Effector CD8-positive, alpha-beta T cell (primary cell): ENCODE data around the gene LRP1B.

Experiments used
- DNase-seq: peaks from one replicate; lab custom pipeline; 2025; lab: John Stamatoyannopoulos, UW

The LRP1B gene

DNA sequence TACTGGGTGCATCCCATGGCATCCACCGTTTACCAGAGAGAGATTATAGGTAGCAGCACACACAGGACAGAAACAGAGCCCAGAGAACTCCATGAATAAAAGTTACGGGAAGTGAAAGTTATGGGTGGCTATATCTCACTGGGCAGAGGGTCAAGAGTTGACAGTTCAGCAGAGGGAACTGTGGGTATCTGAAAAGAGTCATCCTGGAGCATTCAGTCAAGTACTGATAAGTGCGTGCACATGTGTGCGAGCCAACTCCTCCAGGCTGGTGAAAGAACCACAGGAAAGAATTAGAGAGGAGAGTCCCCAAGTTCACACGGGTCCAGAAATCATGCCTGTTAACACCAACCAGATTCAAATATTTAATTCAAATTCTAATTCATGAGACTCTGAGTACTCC, 1588.2 kb downstream of the LRP1B start:
- no peak for DNase-seq

DNA sequence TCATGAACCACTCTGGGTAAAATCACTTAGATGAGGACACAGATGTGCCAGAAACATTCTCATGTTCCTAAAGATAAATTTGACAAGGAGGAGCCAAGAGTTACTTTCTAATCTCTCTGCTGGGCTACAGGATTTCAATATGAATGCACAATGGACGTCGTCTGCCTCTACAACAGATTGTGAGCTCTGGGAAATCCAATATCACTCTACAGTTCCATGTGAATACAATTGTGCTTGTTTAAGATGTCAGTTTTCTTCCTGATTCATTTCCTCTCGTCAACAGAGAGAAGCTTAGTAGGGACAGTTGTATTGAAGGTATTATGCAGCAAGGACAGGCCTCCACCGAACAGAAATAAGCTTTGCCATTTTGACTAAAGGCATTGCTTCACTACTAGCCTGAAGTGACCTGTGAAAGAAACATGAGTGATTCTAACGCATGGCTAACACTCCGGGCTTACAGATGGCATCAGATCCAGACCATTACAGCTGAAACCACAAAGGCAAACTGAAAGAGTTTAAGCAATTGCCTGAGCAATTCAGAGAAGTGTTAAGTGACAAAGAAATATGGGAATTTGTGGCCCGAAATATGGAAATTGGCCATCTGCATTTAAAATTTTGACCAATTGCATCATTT, 1591.5 kb downstream of the LRP1B start:
- no peak for DNase-seq

DNA sequence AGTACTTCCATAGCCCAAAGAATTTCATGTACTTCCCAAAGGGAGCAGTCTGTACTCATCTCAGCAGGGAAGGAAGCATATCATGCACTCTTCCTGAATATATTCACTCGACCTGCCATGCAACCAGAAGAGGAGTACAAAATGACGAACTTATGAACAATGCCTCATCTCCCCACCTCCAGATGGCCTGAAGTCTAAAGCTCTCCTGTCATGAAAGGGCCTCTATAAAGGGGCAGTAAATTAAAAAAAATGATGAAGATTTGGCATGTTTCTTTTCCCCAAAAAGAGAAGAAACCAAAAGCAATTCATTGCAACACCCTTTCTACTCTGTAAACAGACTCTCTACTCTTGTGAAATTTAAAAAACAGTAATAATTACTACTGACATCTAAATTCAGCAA, 1601.1 kb downstream of the LRP1B start:
- no peak for DNase-seq

DNA sequence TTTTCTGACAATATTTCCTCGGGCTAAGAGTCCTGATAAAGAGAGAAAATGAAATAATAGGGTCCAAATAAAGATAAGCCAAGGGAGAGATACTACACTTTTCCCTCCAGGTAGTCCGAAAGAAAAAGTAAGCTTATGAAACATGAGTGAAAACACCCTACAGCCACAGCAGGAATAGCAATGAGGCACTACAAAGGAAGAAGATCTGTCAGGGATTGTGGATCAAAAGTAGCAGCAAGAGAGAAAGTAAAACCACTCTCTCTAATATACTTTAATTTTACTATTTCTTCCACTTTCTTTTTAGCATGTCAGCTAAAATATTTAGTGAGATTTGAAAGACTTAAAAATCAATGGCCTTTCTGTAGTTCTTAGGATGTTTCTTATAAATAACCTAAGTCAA, 1601.8 kb downstream of the LRP1B start:
- no peak for DNase-seq

DNA sequence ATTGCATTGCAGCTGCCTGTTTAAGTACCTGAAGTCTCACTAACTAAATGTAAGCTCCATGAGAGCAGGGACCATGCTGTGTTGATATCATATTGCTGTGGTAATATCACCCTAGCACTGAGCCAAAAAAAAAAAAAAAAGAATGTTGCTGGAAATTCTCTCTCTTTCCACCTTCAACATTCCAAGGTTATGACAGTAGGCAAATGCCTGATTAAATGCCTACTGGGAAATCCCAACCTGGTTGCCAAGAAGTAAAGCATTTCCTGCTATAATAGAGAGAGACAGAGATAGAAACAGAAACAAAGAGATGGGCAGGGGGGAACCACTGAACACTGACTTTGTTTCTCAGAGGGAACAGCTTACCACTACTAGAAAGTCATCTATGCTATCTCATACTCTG, 1604.2 kb downstream of the LRP1B start:
- no peak for DNase-seq

DNA sequence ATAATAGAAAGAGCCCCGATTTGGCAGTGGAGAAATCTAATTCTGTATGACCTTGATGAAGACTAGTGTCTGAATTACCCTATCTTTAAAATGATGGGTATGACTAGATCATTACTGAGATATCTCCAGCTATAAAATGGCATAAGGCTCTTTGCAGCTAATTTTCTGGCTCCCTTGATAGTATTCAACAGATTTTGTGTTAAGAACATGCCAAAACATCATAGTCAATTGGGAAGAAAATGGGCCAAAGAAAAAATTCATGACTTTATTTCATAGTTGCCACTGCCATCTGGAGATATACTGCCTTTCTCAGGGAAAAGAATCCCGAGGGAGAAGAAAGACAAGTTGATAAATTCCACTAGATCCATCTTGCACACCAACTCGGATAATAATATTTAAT, 1618.7 kb downstream of the LRP1B start:
- no peak for DNase-seq

DNA sequence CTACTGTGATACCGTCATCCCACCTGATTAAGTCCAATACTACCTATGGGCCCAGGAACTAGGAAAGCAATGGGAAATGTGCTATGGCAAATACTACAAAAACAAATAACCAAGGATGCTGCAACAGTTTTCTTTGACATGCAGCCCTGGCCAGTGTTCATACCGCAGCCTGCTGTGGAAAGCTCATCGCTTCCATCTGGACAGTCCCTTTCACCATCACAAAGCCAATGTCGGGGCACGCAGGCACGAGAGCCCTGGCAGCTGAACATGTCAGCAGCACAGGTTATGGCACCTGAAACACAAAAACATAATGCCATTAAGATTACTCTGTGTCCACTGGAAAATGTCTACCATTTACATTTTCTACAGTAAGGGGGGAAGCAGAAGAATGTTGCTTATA, 1621.1 kb downstream of the LRP1B start:
- no peak for DNase-seq

DNA sequence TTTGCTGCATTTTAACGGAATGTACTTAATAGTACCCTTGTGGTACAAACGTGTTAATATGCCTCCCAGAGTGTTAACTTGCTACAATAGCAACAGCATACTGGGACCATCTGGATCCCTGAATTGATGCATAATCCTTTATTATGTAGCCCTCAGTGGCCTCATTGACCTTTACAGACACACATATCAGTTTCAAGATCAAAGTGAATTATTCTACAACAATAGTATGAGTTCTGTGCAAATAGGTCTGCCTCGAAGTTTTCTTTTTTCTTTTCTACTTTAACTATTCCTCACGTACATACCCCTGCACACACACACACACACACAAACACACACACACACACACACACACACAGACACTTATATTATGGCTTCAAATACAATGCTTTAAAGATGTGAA, 1622.1 kb downstream of the LRP1B start:
- no peak for DNase-seq

DNA sequence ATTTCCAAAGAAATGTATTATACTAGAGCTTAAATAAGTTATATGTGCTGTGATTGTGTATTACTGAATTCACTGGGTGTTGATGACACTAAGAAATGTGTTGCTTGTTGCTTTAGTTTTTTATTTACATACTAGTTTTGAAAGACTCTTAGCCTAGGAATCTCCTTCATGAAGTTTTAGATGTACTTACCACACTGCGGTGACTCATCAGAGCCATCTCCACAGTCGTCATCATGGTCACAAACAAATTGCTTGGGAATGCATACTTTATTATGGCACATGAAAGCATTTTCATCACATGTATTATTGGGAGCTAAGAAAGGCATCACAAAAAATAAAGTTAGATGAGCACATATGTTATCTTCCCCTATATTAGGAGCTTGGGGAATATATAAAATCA, 1624.2 kb downstream of the LRP1B start:
- DNase-seq = no peak

DNA sequence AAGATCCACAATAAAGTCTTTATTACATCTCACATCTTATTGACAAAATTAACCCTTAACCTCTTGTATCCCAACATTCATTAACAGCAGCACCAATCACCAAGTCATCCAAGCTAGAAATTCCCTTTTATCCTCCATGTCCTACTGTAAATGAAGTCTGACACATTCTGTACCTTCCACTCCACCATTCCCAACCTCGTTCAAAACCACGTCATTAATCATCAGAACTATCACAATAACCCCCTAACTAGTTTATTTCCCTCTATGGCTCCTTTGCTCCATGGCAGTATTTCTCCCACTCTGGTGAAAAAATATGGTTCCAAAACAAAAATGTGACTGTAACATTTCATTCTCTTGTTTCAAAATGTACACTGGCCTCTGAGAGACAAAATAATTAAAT, 1626.2 kb downstream of the LRP1B start:
- DNase-seq = no peak

DNA sequence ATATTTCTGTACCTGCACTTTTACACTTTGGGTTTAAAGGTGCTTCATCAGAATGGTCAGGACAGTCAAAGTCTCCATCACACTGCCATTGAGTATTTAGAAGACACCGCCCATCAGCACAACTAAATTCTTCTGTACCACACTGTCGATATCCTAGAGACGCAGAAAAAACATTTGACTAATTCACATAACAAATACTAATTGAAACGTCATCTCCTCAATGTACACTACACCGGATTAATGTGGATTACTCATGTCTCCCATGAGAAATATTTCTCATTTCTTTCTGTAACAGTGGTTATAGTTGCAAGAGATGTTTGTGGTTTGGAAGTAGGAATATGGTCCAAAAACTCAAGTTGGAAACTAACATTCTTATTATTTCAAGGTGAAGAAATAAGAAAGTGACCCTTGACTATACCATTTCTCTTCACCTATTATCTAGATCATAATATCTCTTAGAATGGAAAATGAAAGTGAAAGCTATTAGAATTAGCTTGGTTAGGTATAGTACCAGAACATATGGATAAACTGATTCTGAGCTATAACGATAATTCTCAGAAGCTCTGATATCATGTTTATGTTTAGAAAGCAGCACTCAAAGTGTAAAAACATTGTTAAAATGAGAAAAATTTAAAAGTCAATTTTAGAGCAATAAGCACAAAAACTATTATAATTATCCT, 1627.7 kb downstream of the LRP1B start:
- no peak for DNase-seq

DNA sequence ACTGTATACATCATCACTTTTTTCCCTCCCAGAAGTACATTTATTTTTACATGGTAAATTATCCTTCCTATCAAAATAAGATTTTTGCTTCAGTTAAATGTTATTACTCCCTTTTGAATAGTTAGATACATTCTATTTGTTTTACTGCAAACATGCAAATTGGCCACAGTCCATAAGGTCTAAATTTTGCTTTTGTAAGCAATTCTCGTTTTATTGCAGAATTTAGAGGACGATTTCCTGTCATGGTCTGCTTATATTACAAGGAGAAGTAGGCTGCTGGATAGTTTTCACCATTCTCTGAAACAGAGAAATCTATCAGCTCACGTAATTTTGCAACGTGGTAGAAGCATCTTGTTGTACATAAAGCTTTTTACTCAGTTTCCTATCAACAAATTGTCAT, 1632.5 kb downstream of the LRP1B start:
- DNase-seq = no peak

DNA sequence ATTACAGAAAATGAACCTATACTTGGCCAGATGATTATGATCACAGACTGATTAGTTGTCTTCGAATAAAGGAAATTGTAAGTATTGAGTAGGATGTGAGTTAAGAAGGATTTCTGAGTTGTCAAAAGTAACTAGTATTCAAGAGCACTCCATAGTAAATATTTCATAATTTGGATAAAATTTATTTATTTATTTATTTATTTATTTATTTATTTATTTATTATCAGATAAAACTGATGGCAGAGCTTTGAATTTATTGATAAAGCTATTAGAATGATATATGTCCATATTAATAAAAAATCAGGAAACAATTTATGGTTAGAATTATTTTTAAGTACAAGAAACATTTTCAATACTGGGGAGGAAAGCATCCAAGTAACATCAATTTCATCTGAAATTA, 1634.1 kb downstream of the LRP1B start:
- DNase-seq = no peak

DNA sequence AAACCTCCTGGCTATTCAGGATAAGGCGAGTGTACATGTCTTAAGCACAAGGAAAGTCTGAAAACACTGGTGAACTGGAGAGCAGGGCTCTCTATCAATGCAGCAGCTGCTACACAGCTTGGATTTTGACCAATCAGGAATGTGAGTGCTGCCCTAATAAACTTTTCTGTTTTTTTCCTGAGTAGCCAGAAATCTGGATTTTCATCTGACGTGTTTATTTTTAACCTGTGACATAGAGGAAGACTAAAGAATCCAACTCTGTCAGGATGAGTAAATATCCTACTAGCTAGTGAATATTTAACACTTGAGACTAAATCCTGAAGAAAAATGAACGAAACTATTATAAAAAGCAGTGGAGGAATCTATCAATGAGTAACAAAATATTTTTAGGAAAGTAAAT, 1638.9 kb downstream of the LRP1B start:
- no peak for DNase-seq

DNA sequence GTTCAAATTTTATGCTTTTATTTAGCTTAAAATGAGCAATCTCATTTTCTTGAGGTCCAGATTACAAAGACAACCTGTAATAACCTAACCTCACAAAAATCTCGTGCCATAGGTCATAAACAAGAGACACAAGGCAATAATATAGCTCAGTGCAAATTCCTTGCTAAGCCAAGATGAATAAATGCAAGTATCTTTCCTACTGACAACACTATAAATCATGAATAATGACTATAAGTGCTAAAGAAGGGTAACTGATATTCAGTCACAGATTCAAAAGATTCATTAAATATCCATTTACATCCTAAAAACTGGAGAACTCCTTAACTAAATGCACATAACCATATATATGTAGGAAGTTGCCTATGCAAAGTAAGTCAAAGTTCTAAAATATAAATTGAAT, 1641.6 kb downstream of the LRP1B start:
- no peak for DNase-seq

DNA sequence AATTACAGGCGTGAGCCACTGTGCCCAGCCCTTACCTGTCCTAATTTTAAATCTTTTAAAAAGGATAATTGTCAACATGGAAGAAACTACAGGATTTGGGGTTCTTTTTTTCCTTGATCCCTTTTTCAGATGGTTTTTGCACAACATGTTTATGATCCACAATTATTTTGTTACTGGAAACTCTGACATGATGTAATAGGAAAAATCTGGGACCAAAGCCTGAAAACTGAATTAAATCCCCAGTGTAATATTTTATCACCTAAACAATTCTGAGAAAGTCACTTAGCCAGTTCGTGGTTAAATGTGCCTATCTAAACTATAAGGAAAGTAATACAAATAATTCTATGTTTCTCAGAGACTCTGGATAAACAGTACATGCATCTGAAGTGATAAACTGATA, 1649.7 kb downstream of the LRP1B start:
- DNase-seq = no peak

DNA sequence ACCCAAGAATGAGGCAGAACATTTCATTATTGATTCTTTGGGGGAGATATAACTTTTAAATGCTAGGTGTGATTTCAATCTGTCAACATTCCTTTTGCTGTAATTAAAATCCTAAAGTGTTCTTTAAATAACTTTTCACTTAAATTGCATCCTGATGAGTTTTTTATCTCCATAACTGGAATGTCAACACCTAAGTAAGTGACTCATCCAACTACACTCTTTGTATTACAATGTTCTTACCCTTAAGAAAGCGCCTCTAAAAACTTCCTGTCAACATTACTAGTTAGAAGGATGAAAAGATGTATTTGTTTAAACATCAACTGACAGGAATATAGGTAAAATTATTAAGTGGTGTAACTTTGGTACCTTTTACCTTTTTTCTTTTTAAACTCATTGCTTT, 1657.0 kb downstream of the LRP1B start:
- no peak for DNase-seq

DNA sequence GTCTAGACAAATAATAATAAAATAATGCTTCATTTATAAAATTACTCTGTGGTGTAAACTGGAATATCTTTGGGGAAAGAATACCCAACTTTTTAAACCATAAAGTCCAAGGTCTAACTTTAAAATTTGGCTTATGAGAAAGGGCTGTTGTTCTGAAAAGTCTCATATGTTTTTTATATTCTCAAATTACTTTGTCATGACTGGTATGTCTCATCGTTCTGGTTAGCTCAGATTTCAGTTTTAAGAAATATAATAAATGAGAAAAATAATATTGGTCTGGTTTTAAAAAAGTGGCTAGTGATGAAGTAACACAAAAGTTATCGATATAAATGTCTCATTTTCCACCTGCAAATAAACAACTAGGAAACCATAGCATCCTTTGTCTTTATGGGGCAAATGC, 1658.1 kb downstream of the LRP1B start:
- no peak for DNase-seq

DNA sequence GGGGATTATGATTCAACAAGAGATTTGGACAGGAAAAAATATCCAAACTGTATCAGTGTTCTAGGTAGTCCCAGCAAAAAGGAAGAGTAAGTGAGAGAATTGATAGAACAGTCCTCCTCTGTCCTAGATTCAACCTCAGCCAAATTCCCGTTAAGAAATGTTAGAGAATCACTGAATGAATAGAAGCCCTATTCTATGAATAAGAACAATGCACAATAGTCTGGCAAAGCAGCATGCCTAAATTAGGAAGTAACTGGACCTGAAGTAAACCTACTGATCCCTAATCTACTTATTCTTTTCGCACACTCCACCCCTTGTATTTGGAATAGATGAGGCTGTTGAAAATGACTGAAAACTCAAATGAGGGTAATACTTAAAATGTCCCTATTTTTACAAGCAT, 1665.5 kb downstream of the LRP1B start:
- DNase-seq = no peak

DNA sequence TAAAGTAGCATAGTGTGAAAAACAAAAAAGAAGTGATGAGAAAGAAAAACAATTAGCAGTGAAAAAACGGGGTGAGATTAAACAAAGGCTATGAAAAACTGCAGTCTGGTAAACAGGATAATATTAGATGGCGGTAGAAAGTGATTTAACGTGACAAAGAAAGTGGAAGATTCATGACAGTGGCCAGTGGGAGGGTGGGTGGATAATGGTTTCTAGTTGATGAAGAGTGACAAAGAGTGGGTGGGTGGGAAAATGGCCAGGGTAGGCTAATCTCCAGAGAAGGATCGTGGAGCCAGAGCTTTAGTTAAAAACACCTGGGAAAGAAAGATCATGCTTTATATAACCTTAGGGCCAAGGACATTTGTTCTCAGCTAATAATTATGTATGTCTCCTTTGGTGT, 1667.8 kb downstream of the LRP1B start:
- DNase-seq = no peak

DNA sequence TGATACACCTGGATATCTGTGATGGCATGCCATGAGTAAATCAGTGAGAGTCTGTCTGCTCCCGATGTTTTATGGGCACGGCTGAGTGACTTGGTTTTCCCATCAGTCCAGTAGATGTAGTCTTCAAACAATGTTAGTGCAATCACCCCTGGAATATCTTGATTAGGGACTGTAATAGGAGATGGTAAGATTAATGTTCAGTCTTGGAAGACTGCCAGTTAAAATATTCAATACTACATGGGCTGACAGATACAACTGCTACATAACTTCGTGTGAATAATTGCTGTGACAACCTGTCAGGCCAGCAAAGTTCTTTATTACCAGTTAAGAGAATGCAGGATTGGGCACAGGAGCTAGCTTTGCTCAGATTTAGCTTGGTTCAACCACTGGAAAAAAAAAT, 1673.3 kb downstream of the LRP1B start:
- DNase-seq = no peak

DNA sequence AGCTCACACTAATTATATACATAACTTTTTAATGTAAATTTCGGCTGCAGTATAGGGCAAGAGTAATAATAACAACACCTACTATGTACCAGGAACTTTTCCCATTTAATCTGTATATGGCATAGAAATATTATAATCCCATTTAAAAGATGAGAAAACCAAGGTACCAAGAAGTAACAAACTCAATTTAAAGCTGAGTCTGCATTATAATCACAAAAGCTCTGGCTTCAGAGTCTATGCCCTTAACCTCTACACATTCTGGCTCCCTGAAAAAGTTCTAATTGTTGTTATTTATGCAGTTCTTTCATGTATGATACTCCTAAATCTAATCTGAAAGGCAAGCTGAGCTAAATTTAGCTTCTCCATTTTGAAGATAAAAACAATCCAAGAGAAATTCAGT, 1675.5 kb downstream of the LRP1B start:
- DNase-seq = no peak

DNA sequence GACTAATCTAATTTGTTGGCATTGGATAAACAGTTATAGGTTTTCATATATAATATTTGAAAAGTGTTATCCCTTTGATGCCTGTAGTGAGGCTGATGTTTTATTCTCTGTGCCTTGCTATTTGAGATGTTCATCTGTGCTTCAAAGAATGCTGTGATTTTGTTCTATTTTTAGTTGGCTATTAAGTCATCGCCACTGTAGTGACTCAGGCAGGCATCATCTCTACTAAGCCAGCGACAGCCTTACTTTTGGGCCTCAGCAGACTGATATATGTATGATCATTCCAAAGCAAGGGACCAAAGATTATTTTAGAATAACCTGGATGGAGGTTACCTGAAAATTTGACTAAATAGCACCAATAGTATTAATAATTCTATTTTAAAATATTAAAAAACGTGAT, 1676.1 kb downstream of the LRP1B start:
- no peak for DNase-seq

DNA sequence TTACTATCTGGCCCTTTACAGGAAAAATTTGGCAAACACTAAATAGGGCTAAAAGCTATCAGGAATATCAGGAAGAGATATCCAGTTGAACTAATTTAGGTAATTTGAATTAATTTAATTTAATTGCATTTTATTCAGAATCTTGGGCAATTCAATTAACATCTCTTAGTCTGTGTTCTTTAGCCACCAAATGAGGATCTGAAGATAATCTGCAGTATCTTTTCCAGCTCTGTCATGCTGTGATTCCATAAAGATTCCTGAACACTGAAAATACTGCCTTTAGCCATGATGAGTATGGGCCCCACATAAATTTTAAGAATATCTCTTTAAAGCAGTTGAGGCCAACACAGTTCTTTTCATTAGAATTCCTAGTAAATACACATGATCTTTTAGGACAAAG, 1679.5 kb downstream of the LRP1B start:
- DNase-seq = no peak
